DMS114 treated with DMSO at 0.1 percent for 48 hours (cell line): ENCODE results near the gene GYG2.
"Not testable (repeated sequence)": the region's sequence is repeated elsewhere in the genome, so short reads cannot be mapped to it uniquely, and the experiment has no call there.

Source experiments
- DNase-seq: peaks from one replicate; lab custom pipeline; 2025; ENCODE audit not compliant: unreplicated experiment; lab: John Stamatoyannopoulos, UW

The GYG2 gene

GRCh38 chrX:2898846-2899512 lies 70.2 kb downstream of the GYG2 start:
- DNase-seq = no peak

GRCh38 chrX:2901367-2902036 lies 72.8 kb downstream of the GYG2 start:
- no peak for DNase-seq

GRCh38 chrX:2902841-2903240 lies 74.1 kb downstream of the GYG2 start:
- no peak for DNase-seq

- DNase-seq = no peak
Observed at GRCh38 chrX:2903366-2903765, 74.6 kb downstream of the GYG2 start.

- no peak for DNase-seq
Observed at GRCh38 chrX:2907295-2907694, 78.6 kb downstream of the GYG2 start.

- no peak for DNase-seq
Observed at GRCh38 chrX:2908125-2908685, 79.5 kb downstream of the GYG2 start.

GRCh38 chrX:2910109-2910508 lies 81.4 kb downstream of the GYG2 start:
- no peak for DNase-seq

GRCh38 chrX:2913118-2913517 lies 84.4 kb downstream of the GYG2 start:
- DNase-seq = no peak

GRCh38 chrX:2917767-2918166 lies 89.0 kb downstream of the GYG2 start:
- no peak for DNase-seq

GRCh38 chrX:2921193-2921592 lies 92.5 kb downstream of the GYG2 start:
- no peak for DNase-seq

- no peak for DNase-seq
Observed at GRCh38 chrX:2921750-2922149, 93.0 kb downstream of the GYG2 start.

GRCh38 chrX:2924151-2924550 lies 95.4 kb downstream of the GYG2 start:
- DNase-seq = no peak

GRCh38 chrX:2926255-2926654 lies 97.5 kb downstream of the GYG2 start:
- not testable (repeated sequence) for DNase-seq

GRCh38 chrX:2926664-2927275 lies 98.0 kb downstream of the GYG2 start:
- no peak for DNase-seq

- peak; percentile 48 for DNase-seq
Observed at GRCh38 chrX:2928191-2928582, 99.5 kb downstream of the GYG2 start.

GRCh38 chrX:2928583-2929434 lies 100.1 kb downstream of the GYG2 start, which contains the start of gene ARSD:
ARSD (minus strand) TSS chrX:2929339; CDS start chrX:2929275, 64 bp downstream.
- DNase-seq = peak; percentile 70

GRCh38 chrX:2931155-2931554 lies 102.4 kb downstream of the GYG2 start:
- DNase-seq = no peak

- no peak for DNase-seq
Observed at GRCh38 chrX:2931612-2932011, 102.9 kb downstream of the GYG2 start.
